DMS53 (cell line): ENCODE results near the gene LDLRAD3.

Experiments
- DNase-seq: peaks from one replicate; lab custom pipeline; 2025; lab: John Stamatoyannopoulos, UW

LDLRAD3 gene

DNA sequence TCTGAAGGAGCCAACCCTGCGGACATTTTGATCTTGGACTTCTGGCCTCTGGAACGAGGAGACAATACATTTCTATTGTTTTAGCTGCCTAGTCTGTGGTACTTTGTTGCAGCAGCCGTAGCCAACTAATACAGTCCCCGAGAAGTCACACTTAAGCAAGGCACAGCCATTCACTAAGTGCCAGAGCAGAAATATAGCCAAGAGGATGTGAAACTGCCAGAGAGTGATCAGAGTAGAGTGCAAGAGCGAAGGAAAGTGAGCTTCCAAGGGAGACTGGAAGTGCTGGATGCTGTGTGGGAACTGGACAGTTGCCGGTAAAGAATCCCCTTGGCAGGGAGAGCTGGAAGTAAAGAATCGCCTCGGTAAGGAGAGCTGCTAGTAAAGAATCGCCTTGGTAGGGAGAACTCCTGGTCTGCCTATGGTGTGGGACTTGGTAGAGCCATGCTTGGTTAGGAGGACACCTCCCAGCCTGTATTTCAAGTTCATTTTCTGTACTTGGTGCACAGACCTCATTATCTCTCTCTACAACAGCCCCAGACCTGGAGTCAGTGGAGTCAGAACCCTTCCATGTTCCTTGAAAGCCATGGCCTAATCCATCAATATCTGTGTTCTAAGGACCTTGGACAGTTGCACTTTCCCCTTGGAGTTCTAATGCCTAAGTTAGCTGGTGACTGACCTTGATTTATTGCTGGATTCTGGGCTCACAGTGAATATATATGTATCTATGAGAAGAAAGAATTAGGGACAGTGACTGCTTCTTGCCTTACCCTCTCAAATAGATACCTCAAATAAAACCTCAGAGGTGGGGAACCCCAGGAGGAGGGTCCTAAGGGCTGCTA, 162.1 kb downstream of the LDLRAD3 start:
- DNase-seq, result no peak

GRCh38 chr11:36107547-36107946, 163.7 kb downstream of the LDLRAD3 start:
- no peak for DNase-seq

DNA sequence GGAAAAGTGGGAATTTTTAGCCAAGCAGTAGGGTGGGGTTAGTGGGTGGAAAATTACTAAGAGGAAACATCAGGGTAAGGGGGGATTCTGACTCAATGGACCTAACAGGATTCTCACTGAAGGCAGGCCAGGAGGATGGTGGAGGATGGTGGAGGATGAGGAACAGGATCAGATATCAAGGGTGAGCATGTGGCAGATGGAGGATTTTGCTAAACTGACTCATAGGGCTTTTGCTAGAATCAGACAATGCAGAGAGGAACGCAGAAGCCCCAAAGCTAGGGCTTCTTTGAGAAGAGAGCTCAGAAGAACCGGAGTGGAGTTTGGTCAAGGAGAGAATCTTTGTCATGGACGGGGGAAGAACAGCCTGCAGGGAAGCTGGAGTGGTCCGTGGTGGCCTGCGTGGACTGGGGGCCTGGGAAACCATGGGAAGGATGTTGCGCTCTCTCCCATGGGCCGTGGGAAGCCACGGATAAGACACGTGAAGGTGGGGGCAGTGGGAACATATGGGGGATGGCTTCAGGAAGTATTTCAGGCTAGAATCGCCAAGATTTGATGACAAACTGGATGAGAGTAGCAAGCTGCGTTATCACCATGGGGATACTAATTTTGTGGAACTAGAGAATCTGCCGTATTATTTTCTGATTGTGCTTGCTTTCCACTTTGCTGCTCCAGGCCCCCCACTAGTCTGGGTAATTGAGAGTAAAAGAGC, 165.2 kb downstream of the LDLRAD3 start:
- DNase-seq, result no peak

GRCh38 chr11:36109590-36109849, 165.7 kb downstream of the LDLRAD3 start:
- no peak for DNase-seq

DNA sequence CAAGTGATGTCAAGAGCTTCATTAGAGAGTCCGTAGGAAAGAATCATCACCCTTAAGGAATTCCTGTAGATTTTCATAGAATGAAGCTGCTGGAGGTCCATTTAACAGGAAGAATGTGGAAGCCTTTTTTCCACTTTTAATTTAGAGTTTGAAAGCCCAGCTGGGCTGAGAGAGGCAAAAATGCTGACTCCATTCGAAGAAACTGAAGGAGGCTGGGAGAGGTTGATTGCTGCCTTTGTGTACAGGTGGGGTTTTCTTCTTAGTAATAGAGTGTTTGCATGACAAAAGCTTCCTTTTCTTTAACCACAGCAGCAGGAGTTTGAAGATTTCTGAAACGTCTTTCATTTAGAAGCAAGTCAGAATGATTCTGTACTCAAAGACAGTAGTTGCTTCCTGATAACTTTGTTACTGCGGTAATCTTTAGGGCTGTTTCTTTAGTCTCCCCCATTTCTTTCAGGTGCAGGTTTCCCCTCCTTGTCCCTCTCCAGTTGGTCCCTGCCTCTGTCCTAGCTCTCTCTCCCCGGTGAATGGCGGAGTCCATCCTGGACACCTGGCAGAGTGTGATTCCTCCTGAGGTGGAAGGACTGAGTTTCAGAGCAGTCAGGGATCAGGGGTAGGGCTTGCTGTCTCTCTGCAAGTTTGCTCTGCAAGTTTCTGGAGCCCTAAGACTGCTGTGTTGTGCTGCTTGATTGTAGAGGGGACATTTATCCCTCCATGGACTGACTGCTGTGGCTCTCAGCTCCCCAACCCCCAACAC, 166.2 kb downstream of the LDLRAD3 start:
- no peak for DNase-seq

DNA sequence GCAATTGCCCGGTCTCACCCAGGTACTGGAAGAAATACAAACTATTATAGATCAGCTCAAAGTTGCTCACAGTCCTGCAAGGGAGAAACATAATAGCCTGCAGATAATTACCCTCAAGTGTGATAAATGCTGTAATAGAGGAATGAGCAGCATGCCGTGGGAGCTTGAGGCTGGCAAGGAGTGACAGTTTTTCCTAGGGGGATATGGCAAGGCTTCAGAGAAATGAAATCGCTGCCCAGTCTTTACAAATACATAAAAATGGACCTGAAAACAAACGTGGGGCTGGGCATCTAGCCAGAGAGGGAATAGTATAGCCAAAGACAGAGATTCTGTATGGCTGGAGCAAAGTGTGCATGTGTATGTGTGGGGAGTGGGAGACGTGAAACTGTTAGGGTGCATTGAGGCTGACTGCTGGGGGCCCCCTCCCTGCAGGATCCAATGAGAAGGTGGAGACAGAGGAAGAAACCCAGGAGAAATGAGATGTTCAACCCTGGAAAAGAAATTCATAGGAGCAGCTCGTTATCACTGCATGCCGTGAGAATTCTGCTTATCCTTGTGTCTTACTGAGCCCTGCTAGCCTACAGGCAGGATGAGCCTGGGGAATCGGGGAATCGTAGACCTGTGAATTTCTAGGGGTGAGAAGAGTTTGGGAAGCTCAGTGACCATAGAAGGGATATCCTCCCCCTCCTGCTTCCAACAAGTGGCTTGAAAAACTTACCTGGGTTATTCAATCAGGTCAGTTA, 167.0 kb downstream of the LDLRAD3 start:
- DNase-seq, result no peak

DNA sequence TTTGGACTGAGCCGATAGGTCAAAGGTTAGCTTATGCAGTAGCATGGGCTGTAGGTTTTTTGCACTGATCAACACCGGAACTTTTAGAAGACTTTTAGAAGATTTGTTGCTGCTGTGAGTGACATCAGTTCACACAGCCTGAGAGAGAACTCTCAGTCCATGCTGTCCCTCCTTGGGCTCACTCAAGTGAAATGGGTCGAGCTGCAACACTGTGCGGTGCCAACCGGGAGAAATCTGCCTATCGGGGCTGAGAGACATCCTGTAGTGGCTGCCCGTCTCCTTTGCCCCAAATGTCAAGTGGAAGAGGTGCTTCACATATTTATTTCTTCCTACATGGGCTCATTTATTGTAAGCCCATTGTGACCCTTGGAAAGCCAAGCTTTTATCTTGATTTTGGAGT, 170.2 kb downstream of the LDLRAD3 start:
- no peak for DNase-seq

DNA sequence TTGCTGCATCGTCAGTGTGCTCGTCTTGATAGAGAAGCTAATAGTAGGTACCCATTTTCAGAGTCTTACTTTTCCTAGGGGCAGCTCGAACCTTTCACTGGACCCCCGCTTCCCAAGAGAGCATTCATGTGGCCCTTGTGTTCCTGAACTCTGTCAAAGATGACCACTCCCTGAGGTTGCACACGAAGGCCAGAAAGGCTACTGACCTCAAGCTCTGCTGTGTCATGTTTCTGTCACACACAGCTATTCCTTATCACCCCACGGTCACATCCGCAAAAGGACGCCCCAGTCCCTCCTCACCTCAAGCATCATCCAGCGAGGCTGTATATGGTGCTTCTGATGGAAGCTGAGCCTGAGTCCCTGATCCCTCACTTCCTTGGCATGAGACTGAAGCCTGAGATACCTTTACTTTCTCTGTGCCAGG, 171.5 kb downstream of the LDLRAD3 start:
- DNase-seq, result no peak

DNA sequence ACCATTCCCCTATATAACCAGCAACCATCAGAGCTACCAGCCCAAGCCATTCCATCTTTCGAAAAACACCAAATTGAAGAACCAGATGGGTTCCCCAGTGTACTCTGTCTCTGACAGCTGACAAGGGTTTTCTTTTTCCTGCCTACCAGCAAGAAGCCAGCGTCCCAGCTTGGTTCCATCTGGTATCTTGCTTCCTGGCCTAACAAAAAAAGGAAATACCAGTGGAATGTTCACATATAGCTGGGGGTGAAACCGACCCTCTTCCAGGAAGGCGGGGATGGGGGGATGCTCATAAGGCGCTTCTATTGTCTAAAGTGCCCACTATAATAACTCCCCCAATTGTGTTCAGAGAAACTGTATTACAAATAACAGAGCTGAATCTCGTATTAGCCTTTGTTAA, 172.3 kb downstream of the LDLRAD3 start:
- no peak for DNase-seq

DNA sequence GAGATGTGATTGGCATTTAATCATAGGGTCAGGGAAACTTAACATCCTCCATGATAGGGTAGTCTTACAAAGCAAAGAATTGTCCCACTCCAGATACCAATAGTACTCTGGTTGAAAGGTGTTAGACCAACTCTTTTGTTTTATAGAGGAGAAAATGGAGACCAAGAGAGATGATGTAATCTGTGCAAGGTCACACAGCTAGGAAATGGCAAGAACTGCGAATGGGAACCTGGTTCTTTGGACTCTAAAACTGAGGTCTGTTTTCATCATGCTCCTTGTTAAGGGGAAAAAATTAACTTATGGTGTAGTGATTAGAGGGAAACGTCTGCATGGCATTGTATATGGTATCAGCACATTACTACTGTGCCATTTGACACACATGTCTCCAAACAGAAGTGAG, 174.2 kb downstream of the LDLRAD3 start:
- DNase-seq, result no peak

GRCh38 chr11:36119300-36119699, 175.4 kb downstream of the LDLRAD3 start:
- no peak for DNase-seq

DNA sequence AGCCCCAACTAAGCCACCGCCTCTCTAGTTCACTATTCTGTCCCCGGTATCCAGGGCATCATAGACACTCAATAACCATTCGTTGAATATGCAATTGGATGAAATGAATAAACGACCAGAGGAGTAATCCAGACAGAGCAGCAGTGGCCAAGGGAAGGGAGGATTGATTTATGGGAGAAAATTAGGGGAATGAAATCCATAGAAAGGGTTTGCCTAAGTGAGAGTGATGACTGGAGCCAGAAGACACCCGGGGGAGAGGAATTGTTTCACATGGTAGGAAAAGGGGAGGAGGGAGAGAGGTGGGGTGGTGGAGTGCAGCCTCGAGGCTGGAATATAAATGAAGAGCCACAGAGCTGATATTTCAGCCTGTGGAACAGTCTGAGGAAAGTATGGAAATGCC, 177.2 kb downstream of the LDLRAD3 start:
- DNase-seq, result no peak

DNA sequence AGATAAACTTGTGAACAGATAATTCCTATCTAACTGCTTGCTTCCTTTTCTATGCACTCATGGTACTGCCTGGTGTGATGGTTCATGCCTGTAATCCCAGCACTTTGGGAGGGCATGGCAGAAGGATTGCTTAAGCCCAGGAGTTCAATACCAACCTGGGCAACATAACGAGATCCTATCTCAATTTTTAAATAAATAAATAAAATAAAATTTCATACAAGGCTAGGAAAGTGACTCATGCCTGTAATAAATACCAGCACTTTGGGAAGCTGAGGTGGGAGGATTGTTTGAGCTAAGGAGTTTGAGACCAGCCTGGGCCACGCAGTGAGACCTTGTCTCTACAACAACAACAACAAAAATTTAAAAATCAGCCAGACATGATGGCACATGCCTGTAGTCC, 178.8 kb downstream of the LDLRAD3 start:
- no peak for DNase-seq

DNA sequence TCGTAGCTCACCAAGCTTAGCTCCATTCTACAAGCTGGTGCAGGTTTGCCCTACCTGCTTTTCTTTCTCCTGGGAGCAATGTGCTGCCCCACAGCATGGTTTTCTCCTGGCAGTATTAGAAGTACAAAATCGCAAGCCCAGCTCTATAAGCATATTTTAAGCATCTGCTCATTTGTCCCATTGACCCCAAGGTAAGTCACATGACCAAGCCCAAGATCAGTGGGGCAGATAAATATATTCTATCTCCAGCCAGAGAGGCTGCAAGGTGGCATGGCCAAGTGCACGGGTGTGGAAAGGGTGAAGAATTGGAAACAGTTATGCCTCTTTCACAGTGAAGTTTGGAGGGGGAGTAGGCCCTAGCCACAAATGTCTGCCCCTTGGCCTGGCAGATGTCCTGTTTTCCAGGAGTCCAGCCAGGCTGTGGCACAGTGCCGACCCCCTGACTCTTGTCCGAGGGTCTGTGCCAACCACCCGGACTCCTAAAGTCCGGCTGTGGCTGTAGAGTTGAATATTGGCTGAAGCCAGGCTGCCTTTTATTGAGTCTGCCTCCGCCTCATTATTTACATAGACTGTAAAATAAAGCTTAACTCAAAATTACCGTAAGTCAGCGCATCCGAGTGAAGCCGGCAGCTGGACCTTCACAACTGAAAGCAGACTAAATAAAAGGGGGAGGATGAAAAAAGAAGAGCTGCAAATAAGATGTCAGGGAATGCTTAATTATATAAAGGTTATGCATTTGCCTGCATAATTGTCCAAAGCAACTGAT, 179.7 kb downstream of the LDLRAD3 start:
- DNase-seq, result no peak

DNA sequence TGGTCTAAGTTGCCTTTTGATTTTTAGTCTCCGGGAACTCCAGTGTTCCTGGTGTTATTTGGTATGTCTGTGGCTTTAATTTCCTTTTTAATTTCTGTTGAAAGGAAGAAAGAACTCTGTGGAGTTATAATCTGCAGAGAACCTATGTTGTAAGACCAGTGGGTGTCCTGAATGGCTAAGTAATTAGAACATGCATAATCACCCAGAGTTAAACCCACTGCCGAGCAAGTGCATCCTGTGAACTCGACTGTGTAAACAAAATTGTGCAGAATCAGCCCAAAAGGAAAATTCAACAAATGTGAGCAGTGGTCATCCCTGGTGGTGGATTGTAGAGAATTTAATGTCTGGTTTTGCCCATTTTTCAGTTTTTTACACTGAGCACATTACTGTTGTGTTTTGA, 182.8 kb downstream of the LDLRAD3 start:
- no peak for DNase-seq

GRCh38 chr11:36127550-36127949, 183.7 kb downstream of the LDLRAD3 start:
- no peak for DNase-seq

DNA sequence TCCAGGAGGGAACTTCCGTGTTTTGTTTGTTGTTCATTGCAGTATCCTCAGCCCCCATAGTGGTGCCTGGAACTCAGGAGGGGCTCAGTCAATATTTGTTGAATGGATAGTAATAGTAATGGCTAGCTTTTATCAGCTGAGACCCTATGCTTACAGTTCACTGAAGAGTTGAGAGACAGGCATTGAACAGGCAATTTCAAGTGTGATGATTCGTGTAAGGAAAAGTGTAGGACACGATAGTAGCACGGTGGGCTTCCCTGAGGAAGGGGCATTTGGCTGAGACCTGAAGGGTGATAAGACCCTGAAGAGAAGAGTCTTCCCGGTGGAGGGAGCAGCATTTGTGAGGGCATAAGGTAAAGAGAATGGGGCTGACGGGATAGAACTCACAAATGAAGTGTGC, 186.1 kb downstream of the LDLRAD3 start:
- no peak for DNase-seq

DNA sequence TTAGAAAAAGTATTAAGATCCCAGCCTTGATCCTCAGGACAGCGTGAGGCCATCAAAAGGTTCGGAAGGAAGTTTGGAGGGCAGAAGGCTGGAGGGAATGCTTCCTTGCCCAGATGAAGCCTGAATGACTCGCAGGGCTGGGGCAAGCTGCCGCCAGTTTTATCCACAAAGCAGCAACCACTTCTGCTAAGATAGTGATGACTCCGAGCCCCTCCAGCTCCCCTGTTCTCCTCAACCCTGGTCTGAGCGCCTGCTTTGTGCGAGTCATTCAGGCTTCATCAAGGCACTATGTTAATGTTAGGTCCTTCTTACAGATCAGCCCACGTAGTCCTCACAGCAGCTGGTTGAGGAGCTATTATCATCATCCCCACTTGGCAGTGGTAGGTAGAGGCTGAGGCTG, 186.5 kb downstream of the LDLRAD3 start:
- DNase-seq, result no peak

DNA sequence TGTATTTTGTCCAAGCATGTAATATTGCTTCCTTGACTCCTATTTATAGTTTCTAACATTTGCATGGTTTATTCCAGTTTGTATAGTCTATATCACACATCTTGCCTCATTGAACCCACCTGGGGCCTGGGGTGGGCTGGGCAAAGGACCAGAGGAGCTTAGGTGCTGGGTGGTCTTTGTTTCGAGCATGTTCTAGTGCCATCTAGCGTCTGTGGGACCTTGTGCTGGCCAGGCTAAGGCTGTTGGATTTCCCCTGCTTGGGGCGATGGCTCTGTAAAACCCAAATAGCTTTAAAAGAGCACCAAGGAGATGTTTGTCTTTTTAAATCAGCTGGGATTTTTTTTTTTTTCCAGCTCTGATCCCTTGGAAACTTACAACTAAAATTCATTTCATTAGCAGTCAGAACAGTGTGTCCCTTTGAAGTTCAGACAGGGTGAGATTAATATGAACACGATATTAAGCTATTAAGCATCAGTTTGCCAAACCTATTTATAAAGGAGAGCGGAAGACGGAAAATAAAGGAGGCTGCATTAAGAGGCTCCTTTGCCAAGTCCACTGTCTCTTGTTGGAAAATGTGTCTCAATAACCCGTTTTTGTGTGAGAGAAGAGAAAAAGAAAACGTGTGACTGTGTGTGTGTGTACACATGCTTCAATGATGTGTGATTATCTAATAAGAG, 188.0 kb downstream of the LDLRAD3 start:
- DNase-seq, result peak; percentile 11

- DNase-seq, result no peak
Measured at GRCh38 chr11:36132940-36133339, 189.1 kb downstream of the LDLRAD3 start.

DNA sequence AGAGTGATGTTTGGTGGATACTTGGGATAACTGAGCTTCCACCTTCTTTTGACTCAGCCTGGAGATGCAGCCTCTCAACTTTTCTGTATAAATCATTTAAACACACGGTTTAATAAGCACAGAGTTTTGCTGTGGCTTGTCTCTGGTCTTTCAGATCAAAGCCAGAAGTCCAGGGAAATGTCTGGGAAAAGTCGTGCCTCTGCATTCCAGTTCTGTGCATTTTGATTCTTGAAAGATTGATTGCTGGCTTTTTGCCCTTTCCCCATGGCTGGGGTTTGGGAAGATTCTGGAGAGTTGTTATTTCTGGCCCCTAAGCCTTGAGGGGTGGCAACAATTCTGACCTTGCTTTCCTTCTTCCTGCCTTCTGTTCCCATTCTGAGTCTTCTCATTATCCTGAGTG, 191.2 kb downstream of the LDLRAD3 start:
- DNase-seq, result no peak
